Activated CD4-positive, alpha-beta T cell treated with anti-CD3 and anti-CD28 coated beads, Interleukin-2, amount 10 ng/mL, durations not matched to agents 7 days and 5 days (primary cell): ENCODE results near the gene CASP10. TPM values are rescaled to one million over a fixed set of nuclear protein-coding genes. Genes with fewer than 3 reads are reported as not detected.

Experiments
- CTCF ChIA-PET: fragments of 350-600 bp; sonication (Branson Sonifier 250); formaldehyde crosslinking; loops from one replicate; lab custom pipeline; 2021; ENCODE audit warnings: antibody characterized with exemption; lab: Charles Lee
- POLR2A ChIA-PET: fragments of 350-600 bp; sonication (Branson Sonifier 250); formaldehyde crosslinking; loops from one replicate; lab custom pipeline; 2021; ENCODE audit warnings: antibody characterized with exemption; lab: Charles Lee
- DNase-seq: peaks from one replicate; pipeline ENCODE4 v3.0.0-alpha.2; 2020
- H3K27ac Mint-ChIP-seq: one replicate; pipeline ENCODE4 v1.8.0; 2021; ENCODE audit warnings: mild to moderate bottlenecking, moderate library complexity, mixed read lengths
- H3K27me3 Mint-ChIP-seq: one replicate; pipeline ENCODE4 v1.8.0; 2021; ENCODE audit warnings: mixed read lengths
- H3K36me3 Mint-ChIP-seq: one replicate; pipeline ENCODE4 v1.8.0; 2021; ENCODE audit warnings: low read depth, mixed read lengths
- H3K4me1 Mint-ChIP-seq: one replicate; pipeline ENCODE4 v1.8.0; 2021; ENCODE audit warnings: mixed read lengths
- H3K4me3 Mint-ChIP-seq: one replicate; pipeline ENCODE4 v1.8.0; 2021; ENCODE audit warnings: mild to moderate bottlenecking, moderate library complexity, mixed read lengths
- H3K9me3 Mint-ChIP-seq: one replicate; pipeline ENCODE4 v1.8.0; 2021; ENCODE audit warnings: mixed read lengths
- total RNA-seq, 2 experiments: library from RNA; stranded (reverse); gene quantifications; one replicate each; pipeline ENCODE4 v1.2.3, GENCODE V29; 2021

Gene CASP10
- total RNA-seq, 2 experiments from 2014 or later: 45.0 to 49.6 TPM

GRCh38 chr2:201257956-201258665 is 75.2 kb downstream of the CASP10 start:
- Mint-ChIP-seq H3K4me1 (peaks cover 69% of the 10 kb centered on the region), H3K36me3 (peaks cover 39% of the 10 kb centered on the region), H3K9me3 (no peaks in the 10 kb centered on the region), H3K4me3 (peak overlapping the region; percentile 80), H3K27me3 (no peaks in the 10 kb centered on the region), H3K27ac (peak overlapping the region; percentile 96)
- POLR2A ChIA-PET: interaction anchor here (0.6 kb wide), 1 partner anchor 25 kb away, joined by 3 read pairs; no protein-coding TSS in a partner anchor
- DNase-seq: peak; percentile 99
- CTCF ChIA-PET: interaction anchor here (0.7 to 1.2 kb wide), 3 partner anchors 9 to 26 kb away, joined by 3 to 5 read pairs (median 3); no protein-coding TSS in a partner anchor

GRCh38 chr2:201258666-201259615 is 76.0 kb downstream of the CASP10 start:
- Mint-ChIP-seq H3K4me1 (peaks cover 69% of the 10 kb centered on the region), H3K36me3 (peaks cover 37% of the 10 kb centered on the region), H3K27me3 (no peaks in the 10 kb centered on the region), H3K4me3 (peak overlapping the region; percentile 80), H3K27ac (peak overlapping the region; percentile 96), H3K9me3 (no peaks in the 10 kb centered on the region)
- DNase-seq: no peak
- POLR2A ChIA-PET: interaction anchor here (0.6 to 3.5 kb wide), 2 partner anchors 25 to 384 kb away, joined by 3 to 40 read pairs; partner anchors contain the start of gene TMEM237
- CTCF ChIA-PET: interaction anchor here (0.6 to 4.5 kb wide), 8 partner anchors 8 to 342 kb away, joined by 3 to 39 read pairs (median 4); no protein-coding TSS in a partner anchor

- DNase-seq: peak; percentile 78
- peaks cover 34% of the 10 kb centered on the region for H3K36me3 Mint-ChIP-seq
- H3K4me1 Mint-ChIP-seq: peaks cover 67% of the 10 kb centered on the region
- H3K27me3 Mint-ChIP-seq: no peaks in the 10 kb centered on the region
- ChIA-PET POLR2A (interaction anchor here (1.0 to 3.5 kb wide), 2 partner anchors 22 to 27 kb away, joined by 5 to 40 read pairs; no protein-coding TSS in a partner anchor), CTCF (interaction anchor here (0.7 to 4.5 kb wide), 6 partner anchors 9 to 362 kb away, joined by 3 to 39 read pairs (median 4); no protein-coding TSS in a partner anchor)
- no peaks in the 10 kb centered on the region for H3K9me3 Mint-ChIP-seq
- peak within 1 kb of the TSS; percentile 95 for H3K4me3 Mint-ChIP-seq
- H3K27ac Mint-ChIP-seq: peak within 1 kb of the TSS; percentile 96
These were observed 77.4 kb downstream of the CASP10 start, which contains the start of gene CASP8 for GRCh38 chr2:201260302-201260800. TSS of gene CASP8 (plus strand) at chr2:201260536. CDS start at chr2:201266487, 5,951 bp downstream.

GRCh38 chr2:201261471-201261870 is 78.5 kb downstream of the CASP10 start:
- POLR2A ChIA-PET: interaction anchor here (0.6 to 3.5 kb wide), 3 partner anchors 28 to 372 kb away, joined by 3 to 40 read pairs (median 5); no protein-coding TSS in a partner anchor
- CTCF ChIA-PET: interaction anchor here (1.5 to 4.5 kb wide), 2 partner anchors 18 to 29 kb away, joined by 4 to 39 read pairs; no protein-coding TSS in a partner anchor
- peaks cover 68% of the 10 kb centered on the region for H3K4me1 Mint-ChIP-seq
- peak overlapping the region; percentile 95 for H3K4me3 Mint-ChIP-seq
- H3K9me3 Mint-ChIP-seq: no peaks in the 10 kb centered on the region
- DNase-seq: peak; percentile 80
- peaks cover 44% of the 10 kb centered on the region for H3K36me3 Mint-ChIP-seq
- peak overlapping the region; percentile 95 for H3K27ac Mint-ChIP-seq
- no peaks in the 10 kb centered on the region for H3K27me3 Mint-ChIP-seq

GRCh38 chr2:201261906-201262305 is 79.0 kb downstream of the CASP10 start:
- Mint-ChIP-seq H3K27me3 (no peaks in the 10 kb centered on the region), H3K4me1 (peaks cover 68% of the 10 kb centered on the region), H3K36me3 (peaks cover 46% of the 10 kb centered on the region), H3K4me3 (peak overlapping the region; percentile 95), H3K27ac (peak overlapping the region; percentile 95), H3K9me3 (no peaks in the 10 kb centered on the region)
- no peak for DNase-seq
- ChIA-PET POLR2A (interaction anchor here (0.6 to 3.5 kb wide), 4 partner anchors 28 to 1977 kb away, joined by 3 to 40 read pairs (median 4); partner anchors contain the start of gene CYP20A1), CTCF (interaction anchor here (0.9 to 4.5 kb wide), 3 partner anchors 17 to 29 kb away, joined by 3 to 39 read pairs (median 4); no protein-coding TSS in a partner anchor)

GRCh38 chr2:201262718-201263117 is 79.8 kb downstream of the CASP10 start:
- Mint-ChIP-seq H3K4me3 (peak overlapping the region; percentile 76), H3K4me1 (peaks cover 69% of the 10 kb centered on the region), H3K27ac (peak overlapping the region; percentile 84), H3K9me3 (no peaks in the 10 kb centered on the region), H3K27me3 (no peaks in the 10 kb centered on the region), H3K36me3 (peaks cover 53% of the 10 kb centered on the region)
- peak; percentile 26 for DNase-seq
- CTCF ChIA-PET: interaction anchor here (0.9 to 4.5 kb wide), 3 partner anchors 16 to 30 kb away, joined by 3 to 39 read pairs (median 4); no protein-coding TSS in a partner anchor
- POLR2A ChIA-PET: interaction anchor here (0.6 to 1.0 kb wide), 2 partner anchors 26 to 1976 kb away, joined by 3 to 8 read pairs; partner anchors contain the start of gene CYP20A1

GRCh38 chr2:201263779-201264178 is 80.8 kb downstream of the CASP10 start:
- H3K4me3 Mint-ChIP-seq: peak overlapping the region; percentile 76
- H3K9me3 Mint-ChIP-seq: no peaks in the 10 kb centered on the region
- peak; percentile 36 for DNase-seq
- peak overlapping the region; percentile 84 for H3K27ac Mint-ChIP-seq
- H3K4me1 Mint-ChIP-seq: peaks cover 65% of the 10 kb centered on the region
- no peaks in the 10 kb centered on the region for H3K27me3 Mint-ChIP-seq
- POLR2A ChIA-PET: no interaction called here
- H3K36me3 Mint-ChIP-seq: peaks cover 57% of the 10 kb centered on the region
- CTCF ChIA-PET: interaction anchor here (0.8 to 2.3 kb wide), 4 partner anchors 15 to 362 kb away, joined by 3 to 9 read pairs (median 6); no protein-coding TSS in a partner anchor

- Mint-ChIP-seq H3K9me3 (no peaks in the 10 kb centered on the region), H3K36me3 (peaks cover 65% of the 10 kb centered on the region), H3K27ac (peak overlapping the region; percentile 84), H3K4me1 (peaks cover 66% of the 10 kb centered on the region), H3K4me3 (peak overlapping the region; percentile 76), H3K27me3 (no peaks in the 10 kb centered on the region)
- ChIA-PET CTCF (interaction anchor here (0.8 to 2.3 kb wide), 4 partner anchors 15 to 34 kb away, joined by 3 to 9 read pairs (median 6); no protein-coding TSS in a partner anchor), POLR2A (no interaction called here)
- DNase-seq: no peak
These were observed 81.7 kb downstream of the CASP10 start for GRCh38 chr2:201264472-201265173.

GRCh38 chr2:201266629-201267028 is 83.7 kb downstream of the CASP10 start:
- no peaks in the 10 kb centered on the region for H3K9me3 Mint-ChIP-seq
- DNase-seq: no peak
- H3K36me3 Mint-ChIP-seq: peaks cover 72% of the 10 kb centered on the region
- peak overlapping the region; percentile 46 for H3K27ac Mint-ChIP-seq
- H3K27me3 Mint-ChIP-seq: no peaks in the 10 kb centered on the region
- POLR2A ChIA-PET: interaction anchor here (0.6 to 0.8 kb wide), 2 partner anchors 15 to 181 kb away, joined by 3 to 4 read pairs; no protein-coding TSS in a partner anchor
- no peak overlapping the region for H3K4me3 Mint-ChIP-seq
- CTCF ChIA-PET: interaction anchor here (0.6 to 2.5 kb wide), 7 partner anchors 8 to 124 kb away, joined by 3 to 13 read pairs (median 4); no protein-coding TSS in a partner anchor
- peaks cover 76% of the 10 kb centered on the region for H3K4me1 Mint-ChIP-seq

- Mint-ChIP-seq H3K9me3 (no peaks in the 10 kb centered on the region), H3K27me3 (no peaks in the 10 kb centered on the region), H3K4me1 (peaks cover 82% of the 10 kb centered on the region), H3K27ac (peak overlapping the region; percentile 43), H3K36me3 (peaks cover 75% of the 10 kb centered on the region), H3K4me3 (no peak overlapping the region)
- POLR2A ChIA-PET: interaction anchor here (0.6 to 0.8 kb wide), 3 partner anchors 14 to 180 kb away, joined by 3 to 4 read pairs (median 3); no protein-coding TSS in a partner anchor
- no peak for DNase-seq
- CTCF ChIA-PET: interaction anchor here (0.9 to 2.5 kb wide), 5 partner anchors 13 to 97 kb away, joined by 3 to 13 read pairs (median 5); no protein-coding TSS in a partner anchor
These were observed 84.5 kb downstream of the CASP10 start for GRCh38 chr2:201267278-201268030.
